ENCODE data around the gene ZMAT2.
A peak's percentile ranks its signal among the peaks of the same experiment; 100 is the strongest.

ZMAT2 gene

GRCh38 chr5:140671472-140672125 lies 28.6 kb upstream of the ZMAT2 start:
- Histone ChIP-seq H3K27ac (no peak overlapping the region), H3K9me3 (no peaks in the 10 kb centered on the region), H3K36me3 (peaks cover 84% of the 10 kb centered on the region), H3K27me3 (no peaks in the 10 kb centered on the region), H3K4me1 (ENCODE audit: control insufficient read depth in 1 of 2, insufficient read depth in 1 of 2, low read depth in 1 of 2, low read length in 1 of 2) (no peaks in the 10 kb centered on the region), H3K4me3 (ENCODE audit: low read depth in 1 of 2, low read length in 1 of 2) (no peak overlapping the region)
- TF ChIP-seq, protein P1, sequence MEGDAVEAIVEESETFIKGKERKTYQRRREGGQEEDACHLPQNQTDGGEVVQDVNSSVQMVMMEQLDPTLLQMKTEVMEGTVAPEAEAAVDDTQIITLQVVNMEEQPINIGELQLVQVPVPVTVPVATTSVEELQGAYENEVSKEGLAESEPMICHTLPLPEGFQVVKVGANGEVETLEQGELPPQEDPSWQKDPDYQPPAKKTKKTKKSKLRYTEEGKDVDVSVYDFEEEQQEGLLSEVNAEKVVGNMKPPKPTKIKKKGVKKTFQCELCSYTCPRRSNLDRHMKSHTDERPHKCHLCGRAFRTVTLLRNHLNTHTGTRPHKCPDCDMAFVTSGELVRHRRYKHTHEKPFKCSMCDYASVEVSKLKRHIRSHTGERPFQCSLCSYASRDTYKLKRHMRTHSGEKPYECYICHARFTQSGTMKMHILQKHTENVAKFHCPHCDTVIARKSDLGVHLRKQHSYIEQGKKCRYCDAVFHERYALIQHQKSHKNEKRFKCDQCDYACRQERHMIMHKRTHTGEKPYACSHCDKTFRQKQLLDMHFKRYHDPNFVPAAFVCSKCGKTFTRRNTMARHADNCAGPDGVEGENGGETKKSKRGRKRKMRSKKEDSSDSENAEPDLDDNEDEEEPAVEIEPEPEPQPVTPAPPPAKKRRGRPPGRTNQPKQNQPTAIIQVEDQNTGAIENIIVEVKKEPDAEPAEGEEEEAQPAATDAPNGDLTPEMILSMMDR (IDR thresholded peaks at IDR 0.05): no peak

DNA sequence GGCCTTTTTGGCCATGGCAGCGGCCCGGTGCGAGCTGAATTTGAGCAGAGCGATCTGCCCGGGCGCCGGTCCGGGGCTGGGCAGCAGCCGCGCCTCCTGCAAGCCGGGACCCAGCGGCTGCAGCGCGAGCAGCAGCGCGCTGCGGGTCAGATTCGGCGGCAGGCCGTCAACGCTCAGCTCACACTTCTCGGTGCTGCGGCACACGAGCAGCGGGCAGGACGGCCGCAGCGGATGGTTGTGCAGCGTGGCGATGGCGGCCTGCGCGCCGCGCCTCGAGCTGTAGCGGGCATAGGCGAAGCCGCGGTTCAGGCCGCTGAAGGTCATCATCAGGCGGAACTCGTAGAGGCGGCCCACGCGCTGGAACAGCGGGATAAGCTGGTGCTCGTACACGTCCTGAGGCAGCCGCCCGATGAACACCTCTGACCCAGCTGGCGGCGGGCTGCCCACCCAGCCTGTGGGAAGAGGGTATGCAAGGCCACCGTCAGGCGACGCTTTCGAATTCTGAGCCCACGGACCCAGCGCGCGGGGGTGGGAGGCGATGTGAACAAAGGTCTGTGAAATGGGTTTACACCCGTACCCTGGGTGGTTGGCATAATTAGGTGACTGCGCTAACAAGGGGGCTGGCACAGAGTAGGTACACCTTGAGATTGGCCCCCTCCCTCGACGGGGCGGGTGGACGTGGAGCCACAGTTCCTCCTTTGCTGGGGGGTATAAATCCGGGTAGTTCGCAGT lies 27.6 kb upstream of the ZMAT2 start:
- Histone ChIP-seq H3K9me3 (no peaks in the 10 kb centered on the region), H3K4me3 (ENCODE audit: low read depth in 1 of 2, low read length in 1 of 2) (no peak overlapping the region), H3K4me1 (ENCODE audit: control insufficient read depth in 1 of 2, insufficient read depth in 1 of 2, low read depth in 1 of 2, low read length in 1 of 2) (no peaks in the 10 kb centered on the region), H3K27me3 (no peaks in the 10 kb centered on the region), H3K27ac (no peak overlapping the region), H3K36me3 (peaks cover 94% of the 10 kb centered on the region)
- TF ChIP-seq, protein P1 (IDR thresholded peaks at IDR 0.05): no peak

DNA sequence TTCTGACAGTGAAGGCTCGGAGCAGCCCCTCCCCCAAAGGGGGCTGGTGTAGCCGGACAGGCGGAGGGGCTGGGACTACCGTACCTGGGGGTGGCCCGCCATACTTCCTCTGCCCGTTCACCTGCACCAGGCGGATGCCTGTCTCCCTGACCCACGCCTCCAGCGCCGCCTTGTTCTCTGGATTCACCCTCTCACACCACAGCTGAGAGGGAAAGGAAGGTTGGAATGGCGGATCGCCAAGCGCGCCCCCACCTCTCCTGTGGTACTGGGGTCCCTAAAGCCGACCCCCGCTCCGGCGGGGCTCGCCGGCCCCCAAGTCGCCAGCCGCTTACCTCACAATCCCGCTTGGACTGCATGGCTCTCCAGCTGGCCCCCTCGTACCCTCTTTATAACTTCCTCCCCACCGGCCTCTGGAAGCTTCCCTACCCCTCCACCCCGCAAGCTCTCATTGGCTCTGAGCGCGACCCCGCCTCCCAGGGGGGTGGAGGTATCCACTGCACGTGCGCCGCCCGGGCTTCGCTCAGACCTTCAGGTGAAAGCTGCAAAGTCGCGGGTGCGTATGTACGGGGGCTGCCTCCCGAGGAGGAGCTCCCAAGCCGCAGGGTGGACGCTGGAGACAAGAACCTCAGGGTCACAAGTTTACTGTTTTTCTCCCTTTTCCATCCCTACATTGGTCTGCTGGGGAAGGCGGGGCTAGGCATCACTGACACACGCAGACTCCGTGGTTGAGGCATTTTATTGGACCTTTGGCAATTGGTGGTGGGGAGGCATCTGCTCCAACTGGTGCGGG lies 26.9 kb upstream of the ZMAT2 start, which contains the start of gene DND1:
Gene DND1, minus strand, starts transcription at position 390 of the 790 bp plus-strand sequence. Its CDS starts 34 bp downstream, at position 356.
- Histone ChIP-seq H3K4me1 (ENCODE audit: control insufficient read depth in 1 of 2, insufficient read depth in 1 of 2, low read depth in 1 of 2, low read length in 1 of 2) (no peaks in the 10 kb centered on the region), H3K27me3 (no peaks in the 10 kb centered on the region), H3K4me3 (ENCODE audit: low read depth in 1 of 2, low read length in 1 of 2) (no peak within 1 kb of the TSS), H3K36me3 (peaks cover 96% of the 10 kb centered on the region), H3K27ac (peak within 1 kb of the TSS; percentile 8), H3K9me3 (no peaks in the 10 kb centered on the region)
- TF ChIP-seq, protein P1 (IDR thresholded peaks at IDR 0.05): no peak

- TF ChIP-seq, protein P1 (IDR thresholded peaks at IDR 0.05): no peak
- Histone ChIP-seq H3K9me3 (no peaks in the 10 kb centered on the region), H3K36me3 (peaks cover 96% of the 10 kb centered on the region), H3K27ac (peak overlapping the region; percentile 8), H3K27me3 (no peaks in the 10 kb centered on the region), H3K4me1 (ENCODE audit: control insufficient read depth in 1 of 2, insufficient read depth in 1 of 2, low read depth in 1 of 2, low read length in 1 of 2) (no peaks in the 10 kb centered on the region), H3K4me3 (ENCODE audit: low read depth in 1 of 2, low read length in 1 of 2) (no peak overlapping the region)
These were observed 26.0 kb upstream of the ZMAT2 start for GRCh38 chr5:140674211-140674610.

DNA sequence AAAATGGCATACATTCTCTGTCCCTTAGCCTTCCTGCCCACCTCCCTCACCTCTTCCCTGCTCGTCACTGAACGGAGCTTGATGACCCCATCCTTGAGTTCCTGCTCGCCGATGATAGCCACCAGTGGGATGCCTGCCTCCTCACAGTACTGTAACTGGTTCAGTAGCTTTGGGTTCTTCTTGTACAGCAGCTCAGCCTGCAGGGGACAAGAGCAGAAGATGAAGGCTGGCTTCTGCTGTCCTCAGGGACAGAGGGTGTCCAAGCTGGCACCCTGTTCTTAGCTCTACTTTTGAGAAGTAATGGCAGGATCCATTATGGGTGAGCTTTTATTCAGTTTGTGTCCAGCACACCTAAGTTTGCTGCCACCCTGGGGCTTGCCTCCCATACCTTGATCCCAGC lies 25.6 kb upstream of the ZMAT2 start:
- H3K9me3 ChIP-seq: no peaks in the 10 kb centered on the region
- no peaks in the 10 kb centered on the region for H3K4me1 ChIP-seq (ENCODE audit: control insufficient read depth in 1 of 2, insufficient read depth in 1 of 2, low read depth in 1 of 2, low read length in 1 of 2)
- TF ChIP-seq, protein P1 (IDR thresholded peaks at IDR 0.05): no peak
- peaks cover 96% of the 10 kb centered on the region for H3K36me3 ChIP-seq
- no peak overlapping the region for H3K27ac ChIP-seq
- H3K27me3 ChIP-seq: no peaks in the 10 kb centered on the region
- H3K4me3 ChIP-seq (ENCODE audit: low read depth in 1 of 2, low read length in 1 of 2): no peak overlapping the region

Measured in neutrophil (primary cell).